ENCODE results near the gene XPO1. TPM values are rescaled to one million over a fixed set of nuclear protein-coding genes. Genes with fewer than 3 reads are reported as not detected.
A peak's percentile ranks its signal among the peaks of the same experiment; 100 is the strongest.
"Not testable (repeated sequence)": the region's sequence is repeated elsewhere in the genome, so short reads cannot be mapped to it uniquely, and the experiment has no call there.

Gene XPO1
- total RNA-seq, 1 donor from 2014 or later = 34.0 TPM

DNA sequence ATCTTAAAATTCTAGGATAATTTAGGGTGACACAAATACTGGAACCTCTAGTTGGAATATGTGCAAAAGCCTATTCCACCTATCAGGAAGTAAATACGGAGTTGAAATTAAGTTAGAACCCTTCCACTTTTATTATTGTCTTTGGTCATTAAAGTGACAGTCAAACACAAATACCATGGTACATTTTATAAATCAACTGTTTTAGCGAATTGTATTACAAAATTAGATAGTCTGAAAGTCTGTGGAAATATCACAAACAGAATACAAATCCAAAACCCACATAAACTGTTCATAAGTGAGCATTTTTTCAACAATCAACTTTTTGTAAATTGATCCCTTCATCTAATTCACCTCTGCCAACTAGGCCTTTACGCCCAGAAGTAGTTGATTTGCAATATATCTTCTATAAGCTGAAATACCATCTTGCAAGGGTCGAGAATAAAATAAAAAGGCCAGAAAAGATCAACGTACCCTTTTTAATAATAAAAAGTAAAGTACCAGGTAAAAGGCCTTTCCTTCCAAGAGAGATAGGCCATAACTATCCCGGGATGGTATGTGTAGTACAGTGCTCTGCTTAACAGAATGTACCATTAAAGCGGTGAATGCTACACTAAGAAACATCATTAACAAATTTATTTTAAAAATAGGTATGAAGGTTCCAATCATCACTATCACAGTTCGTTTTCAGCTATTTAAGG, 68.6 kb downstream of the XPO1 start:
- no peak for DNase-seq (ENCODE audit: low spot score)
- no peak for ATAC-seq

DNA sequence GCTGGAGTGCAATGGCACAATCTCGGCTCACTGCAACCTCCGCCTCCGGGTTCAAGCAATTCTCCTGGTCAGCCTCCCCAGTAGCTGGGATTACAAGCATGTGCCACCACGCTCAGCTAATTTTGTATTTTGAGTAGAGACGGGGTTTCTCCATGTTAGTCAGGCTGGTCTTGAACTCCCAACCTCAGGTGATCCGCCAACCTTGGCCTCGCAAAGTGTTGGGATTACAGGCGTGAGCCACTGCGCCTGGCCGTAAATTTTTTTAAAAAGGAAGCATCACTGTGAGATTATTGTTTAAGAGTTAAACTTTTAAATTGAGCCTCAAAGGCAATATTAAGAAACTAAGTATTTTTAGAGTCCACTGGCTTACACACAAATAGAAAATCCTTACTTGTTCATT, 69.9 kb downstream of the XPO1 start:
- ATAC-seq; DNase-seq (ENCODE audit: low spot score): not testable (repeated sequence)

DNA sequence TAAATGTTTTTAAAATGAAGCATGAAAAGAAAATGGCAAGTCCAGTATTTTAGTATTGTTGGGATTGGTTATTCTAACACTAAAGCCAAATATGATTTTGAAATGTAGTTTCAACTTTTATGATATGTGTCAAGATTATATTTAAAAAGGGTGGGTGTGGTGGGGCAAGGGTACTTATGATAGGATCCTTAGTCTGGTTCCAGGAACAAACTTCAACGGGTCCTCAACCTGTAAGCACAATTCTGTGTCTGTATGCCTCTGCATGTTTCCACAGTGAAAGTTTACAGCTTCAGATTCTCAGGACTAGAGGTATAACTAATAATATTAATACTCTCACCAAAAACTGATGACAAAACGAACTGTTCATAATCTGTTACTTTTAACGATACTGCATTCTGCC, 73.1 kb downstream of the XPO1 start:
- ATAC-seq = no peak
- no peak for DNase-seq (ENCODE audit: low spot score)

DNA sequence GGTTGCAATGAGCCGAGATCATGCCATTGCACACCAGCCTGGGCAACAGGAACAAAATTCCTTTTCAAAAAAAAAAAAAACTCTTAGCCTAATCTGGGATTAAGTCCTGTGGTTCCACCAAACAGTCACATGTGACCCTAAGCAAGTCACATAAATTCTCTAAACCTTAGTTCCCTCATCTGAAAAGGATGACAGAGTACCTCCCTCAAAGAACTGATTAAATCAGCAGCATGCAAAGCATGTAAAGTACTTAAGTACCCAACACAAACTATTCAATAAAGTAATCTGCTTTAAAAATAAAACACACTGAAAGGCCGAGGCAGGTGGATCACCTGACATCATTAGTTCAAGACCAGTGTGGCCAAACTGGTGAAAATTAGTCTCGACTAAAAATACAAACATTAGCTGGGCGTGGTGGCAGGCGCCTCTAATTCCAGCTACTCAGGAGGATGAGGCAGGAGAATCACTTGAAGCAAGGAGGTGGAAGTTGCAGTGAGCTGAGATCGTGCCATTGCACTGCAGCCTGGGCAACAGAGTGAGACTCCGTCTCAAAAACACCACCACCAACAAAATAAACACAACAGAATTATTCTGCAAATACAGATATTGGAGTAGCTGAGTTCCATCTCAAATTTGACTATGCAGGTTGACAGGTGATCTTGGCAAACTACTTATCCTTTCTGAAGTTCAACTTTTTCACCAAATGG, 74.2 kb downstream of the XPO1 start:
- ATAC-seq (no peak), DNase-seq (ENCODE audit: low spot score) (no peak)

DNA sequence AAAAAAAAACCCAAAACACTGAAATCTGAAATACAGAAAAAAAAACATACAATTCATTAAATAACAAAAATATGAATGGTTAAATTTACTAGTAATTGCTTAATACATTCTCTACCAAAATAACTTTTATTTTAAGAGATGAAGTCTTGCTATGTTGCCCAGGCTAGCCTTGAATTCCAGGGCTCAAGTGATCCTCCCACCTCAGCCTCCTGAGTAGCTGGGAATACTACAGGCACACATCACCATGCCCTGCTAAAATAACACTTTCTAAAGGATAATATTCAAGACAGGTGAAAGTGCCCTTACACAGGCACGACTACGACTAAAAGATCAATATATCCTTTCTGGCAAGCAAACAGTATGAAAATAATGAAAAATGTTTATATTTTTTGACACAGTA, 76.8 kb downstream of the XPO1 start:
- DNase-seq (ENCODE audit: low spot score) (no peak), ATAC-seq (no peak)

DNA sequence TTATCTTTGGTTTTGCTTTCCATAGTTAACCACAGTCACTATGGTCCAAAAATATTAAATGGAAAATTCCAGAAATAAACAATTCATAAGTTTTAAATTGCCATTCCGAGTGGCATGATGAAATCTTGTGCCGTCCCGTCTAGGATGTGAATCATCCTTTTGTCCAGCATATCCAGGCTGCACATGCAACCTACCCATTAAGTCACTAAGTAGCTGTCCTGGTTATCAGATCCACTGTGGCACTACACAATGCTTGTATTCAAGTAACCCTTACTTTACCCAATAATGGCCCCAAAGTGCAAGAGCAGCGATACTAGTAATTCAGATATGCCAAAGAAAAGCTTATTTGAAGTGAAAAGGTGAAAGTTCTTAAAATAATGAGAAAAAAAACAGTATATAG, 78.0 kb downstream of the XPO1 start:
- DNase-seq (ENCODE audit: low spot score) = no peak
- ATAC-seq = no peak

DNA sequence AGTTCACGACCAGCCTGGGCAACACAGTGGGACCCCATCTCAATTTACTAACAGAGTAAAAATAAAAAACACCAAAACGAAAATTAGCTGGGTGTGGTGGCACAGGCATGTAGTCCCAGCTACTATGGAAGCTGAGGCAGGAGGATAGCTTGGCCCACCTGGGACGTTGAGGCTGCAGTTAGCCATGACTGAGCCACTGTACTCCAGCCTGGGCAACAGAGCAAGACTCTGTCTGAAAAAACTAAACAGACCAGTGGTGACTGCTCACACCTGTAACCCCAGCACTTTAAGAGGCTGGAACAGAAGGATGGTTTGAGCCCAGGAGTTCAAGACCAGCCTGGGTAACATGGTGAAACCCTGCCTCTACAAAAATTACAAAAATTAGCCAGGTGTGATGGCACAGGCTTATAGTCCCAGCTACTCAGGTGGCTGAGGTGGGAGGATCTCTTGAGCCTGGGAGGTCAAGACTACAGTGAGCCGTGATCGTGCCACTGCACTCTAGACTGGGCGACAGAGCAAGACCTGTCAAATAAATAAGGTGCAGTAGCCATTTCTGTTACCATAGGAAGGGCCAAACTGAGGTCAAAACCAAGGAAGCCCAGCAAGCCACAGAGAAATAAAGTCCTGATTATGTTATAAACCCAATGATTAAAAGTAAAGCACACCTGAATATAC, 81.3 kb downstream of the XPO1 start:
- DNase-seq (ENCODE audit: low spot score) = no peak
- ATAC-seq = no peak

DNA sequence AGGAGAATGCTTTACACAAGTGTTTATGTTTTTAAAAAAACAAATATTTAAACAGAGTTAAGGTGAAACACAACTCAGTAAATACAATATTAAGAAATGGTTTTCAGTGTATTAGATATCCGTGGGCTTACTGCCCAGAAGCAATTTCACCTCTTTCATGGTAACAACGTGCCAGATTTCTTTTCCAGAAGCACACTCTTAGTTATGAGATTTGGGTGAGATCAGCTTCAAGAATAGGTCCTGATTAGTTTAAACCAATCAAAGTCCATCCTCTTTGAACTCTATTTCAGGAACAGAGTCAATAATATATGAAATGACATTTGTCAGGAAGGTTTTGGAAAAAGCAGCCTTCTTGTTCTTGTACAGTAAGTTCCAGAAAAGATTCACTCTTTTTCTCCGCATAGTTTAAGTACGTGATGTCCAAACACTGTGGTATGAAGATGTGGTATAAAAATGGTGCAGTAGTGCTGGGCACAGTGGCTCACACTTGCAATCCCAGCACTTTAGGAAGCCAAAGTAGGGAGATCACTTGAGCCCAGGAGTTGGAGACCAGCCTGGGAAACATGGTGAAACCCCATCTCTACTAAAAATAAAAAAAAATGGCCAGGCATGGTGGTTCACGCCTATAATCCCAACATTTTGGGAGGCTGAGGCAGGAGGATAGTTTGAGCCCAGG, 81.9 kb downstream of the XPO1 start:
- DNase-seq (ENCODE audit: low spot score) (no peak), ATAC-seq (peak; percentile 72)

DNA sequence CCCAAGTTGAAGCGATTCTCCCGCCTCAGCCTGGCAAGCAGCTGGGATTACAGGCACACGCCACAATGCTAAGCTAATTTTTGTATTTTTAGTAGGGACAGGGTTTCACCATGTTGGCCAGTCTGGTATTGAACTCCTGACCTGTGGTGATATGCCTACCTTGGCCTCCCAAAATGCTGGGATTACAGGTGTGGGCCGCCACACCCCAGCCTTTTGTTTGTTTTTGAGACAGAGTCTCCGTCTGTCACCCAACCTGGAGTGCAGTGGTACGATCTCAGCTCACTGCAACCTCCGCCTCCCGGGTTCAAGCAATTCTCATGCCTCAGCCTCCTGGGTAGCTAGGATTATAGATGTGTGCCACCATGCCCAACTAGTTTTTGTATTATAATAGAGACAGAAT, 83.2 kb downstream of the XPO1 start:
- DNase-seq (ENCODE audit: low spot score); ATAC-seq: not testable (repeated sequence)

DNA sequence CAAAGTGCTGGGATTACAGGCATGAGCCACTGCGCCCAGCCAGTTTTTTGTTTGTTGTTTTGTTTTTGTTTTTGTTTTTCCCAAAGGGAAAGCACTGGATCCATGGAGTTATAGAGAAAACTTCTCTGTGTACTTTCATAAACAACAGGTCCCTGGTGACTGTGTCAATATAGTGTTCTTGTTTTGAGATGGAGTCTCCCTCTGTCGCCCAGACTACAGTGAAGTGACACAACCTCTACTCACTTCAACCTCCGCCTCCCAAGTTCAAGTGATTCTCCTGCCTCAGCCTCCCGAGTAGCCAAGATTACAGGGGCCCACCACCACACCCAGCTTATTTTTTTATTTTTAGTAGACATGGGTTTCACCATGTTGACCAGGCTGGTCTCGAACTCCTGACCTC, 83.8 kb downstream of the XPO1 start:
- no peak for ATAC-seq

DNA sequence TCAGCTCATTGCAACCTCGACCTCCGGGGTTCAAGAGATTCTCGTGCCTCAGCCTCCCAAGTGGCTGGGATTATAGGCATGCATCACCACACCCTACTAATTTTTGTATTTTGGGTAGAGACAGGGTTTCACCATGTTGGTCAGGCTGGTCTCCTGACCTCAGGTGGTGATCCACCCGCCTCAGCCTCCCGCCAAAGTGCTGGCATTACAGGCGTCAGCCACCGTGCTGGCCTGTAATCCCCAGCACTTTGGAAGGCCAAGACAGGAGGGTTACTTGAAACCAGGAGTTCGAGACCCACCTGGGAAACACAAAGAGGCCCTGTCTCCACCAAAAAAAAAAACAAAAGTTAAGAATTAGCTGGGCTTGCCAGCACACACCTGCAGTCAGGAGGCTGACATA, 85.8 kb downstream of the XPO1 start:
- DNase-seq (ENCODE audit: low spot score) (no peak), ATAC-seq (no peak)

More for the DNA sequence above, 83.8 kb downstream of the XPO1 start:
- DNase-seq (ENCODE audit: low spot score) = no peak

DNA sequence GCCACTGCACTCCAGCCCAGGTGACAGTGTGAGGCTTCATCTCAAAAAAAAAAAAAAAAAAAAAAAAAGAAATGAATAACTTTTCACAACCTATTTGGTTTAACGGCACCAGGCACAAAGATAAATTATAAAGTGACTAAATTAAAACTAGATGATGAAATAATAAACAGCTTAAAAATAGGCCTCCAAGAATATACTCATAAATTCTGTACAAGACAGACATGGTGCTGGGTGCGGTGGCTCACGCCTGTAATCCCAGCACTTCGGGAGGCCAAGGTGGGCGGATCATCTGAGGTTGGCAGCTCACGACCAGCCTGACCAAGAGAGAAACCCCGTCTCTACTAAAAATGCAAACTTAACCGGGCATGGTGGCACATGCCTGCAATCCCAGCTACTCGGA, 87.0 kb downstream of the XPO1 start:
- ATAC-seq (no peak), DNase-seq (ENCODE audit: low spot score) (no peak)

DNA sequence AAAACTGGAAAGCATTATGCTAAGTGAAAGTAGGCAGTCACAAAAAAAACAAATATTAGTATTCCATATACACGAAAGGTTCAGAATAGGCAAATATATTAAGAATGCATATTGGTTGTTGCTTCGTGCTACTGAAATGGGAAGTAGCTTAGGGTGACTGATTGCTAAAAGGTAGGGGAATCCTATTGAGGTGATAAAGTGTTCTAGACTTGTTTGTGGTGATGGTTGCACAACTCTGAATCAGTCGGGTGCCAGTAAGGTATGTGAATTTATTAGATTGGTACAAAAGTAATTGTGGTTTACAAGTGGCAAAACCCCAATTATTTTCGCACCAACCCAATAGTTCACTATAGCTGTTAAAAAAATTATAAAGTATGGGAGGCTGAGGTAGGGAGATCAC, 88.0 kb downstream of the XPO1 start:
- ATAC-seq (peak; percentile 78), DNase-seq (ENCODE audit: low spot score) (no peak)

DNA sequence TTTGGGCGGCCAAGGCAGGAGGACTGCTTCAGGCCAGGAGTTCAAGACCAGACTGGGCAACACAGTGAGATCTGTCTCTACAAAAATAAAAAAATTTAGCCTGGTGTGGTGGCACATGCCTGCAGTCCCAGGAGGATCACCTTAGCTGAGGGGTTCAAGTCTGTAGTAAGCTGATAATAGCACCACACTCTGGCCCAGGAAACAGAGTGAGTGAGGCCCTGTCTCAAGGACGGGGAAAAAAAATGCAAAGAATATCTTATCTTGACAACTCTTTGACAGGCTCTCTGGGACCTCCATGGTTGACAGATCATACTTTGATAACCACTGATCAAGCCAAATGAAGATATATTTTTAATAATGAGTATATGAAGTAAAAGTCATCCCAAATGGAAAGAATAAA, 89.9 kb downstream of the XPO1 start:
- ATAC-seq (no peak), DNase-seq (ENCODE audit: low spot score) (no peak)

DNA sequence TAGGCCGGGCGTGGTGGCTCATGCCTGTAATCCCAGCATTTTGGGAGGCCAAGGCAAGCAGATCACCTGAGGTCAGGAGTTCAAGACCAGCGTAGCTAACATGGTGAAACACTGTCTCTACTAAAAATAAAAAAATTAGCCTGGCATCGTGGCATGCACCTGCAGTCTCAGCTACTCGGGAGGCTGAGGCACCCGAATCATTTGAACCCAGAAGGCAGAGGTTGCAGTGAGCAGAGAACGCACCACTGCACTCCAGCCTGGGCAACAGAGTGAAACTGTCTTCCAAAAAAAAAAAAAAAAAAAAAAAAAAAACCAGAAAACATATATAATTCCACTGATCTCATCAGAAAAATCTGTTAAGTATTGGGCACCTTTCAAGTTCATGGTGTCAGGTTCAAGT, 91.2 kb downstream of the XPO1 start:
- not testable (repeated sequence) for DNase-seq (ENCODE audit: low spot score); ATAC-seq

DNA sequence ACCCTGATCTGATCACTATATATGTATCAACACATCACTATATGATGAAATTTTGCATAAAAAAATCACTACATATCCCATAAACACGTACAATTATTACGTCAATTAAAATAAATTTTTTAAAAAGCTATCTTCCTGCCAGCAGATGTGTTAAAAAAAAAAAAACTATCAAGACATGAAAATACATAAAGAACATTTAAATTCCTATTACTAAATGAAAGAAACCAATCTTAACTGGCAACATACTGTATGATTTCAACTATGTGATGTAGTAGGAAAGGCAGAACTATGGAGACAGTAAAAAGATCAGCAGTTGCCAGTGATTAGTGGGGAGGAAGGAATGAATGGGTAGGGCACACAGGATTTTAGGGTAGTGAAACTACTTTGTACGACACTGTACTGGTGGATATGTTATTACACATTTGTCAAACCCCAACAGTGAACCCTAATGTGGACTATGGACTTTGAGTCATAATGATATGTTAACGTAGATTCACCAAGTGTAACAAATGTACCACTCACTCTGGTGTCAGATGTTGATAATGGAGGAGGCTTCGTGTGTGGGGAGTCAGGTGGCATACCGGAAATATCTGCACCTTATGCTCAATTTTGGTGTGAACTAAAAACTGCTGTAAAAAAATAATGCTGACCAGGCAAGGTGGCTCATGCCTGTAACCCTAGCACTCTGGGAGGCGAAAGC, 94.7 kb downstream of the XPO1 start:
- ATAC-seq (peak; percentile 60), DNase-seq (ENCODE audit: low spot score) (no peak)

DNA sequence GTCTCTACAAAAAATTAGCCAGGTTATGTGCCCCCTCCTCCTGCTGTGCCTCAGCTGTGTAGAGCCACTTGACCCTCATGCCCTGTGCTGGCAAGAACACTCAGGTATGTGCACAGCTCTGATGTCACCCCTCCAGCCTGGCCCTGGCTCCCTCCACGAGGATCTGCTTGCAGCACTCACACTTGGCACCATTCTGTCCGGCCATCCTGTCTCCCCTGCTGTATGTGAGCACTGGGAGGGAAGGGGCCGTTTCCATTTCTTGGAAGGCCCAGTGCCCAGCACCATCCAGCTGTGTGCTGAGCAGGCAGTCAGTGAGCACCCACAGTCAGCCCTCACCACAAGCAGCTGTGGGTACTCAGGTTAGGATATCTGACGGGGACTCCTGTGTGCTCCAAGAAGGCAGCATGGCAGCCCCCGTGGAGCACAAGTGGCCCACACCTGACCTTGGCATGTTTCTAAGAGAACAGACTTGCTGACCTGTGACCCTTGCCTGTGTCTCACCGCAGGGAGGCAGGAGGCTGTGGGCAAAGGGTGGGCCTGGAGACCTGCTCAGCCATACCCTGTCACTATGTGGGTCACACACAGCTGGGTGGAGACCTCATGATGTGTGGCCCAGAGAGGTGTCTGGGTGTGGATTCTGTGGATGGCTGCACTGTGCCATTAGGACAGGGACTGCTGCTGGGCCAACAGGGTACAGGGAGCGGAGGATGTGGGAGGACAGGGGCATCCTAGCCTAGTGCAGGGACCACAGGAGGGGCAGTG, 98.7 kb downstream of the XPO1 start:
- peak; percentile 61 for ATAC-seq
- no peak for DNase-seq (ENCODE audit: low spot score)

DNA sequence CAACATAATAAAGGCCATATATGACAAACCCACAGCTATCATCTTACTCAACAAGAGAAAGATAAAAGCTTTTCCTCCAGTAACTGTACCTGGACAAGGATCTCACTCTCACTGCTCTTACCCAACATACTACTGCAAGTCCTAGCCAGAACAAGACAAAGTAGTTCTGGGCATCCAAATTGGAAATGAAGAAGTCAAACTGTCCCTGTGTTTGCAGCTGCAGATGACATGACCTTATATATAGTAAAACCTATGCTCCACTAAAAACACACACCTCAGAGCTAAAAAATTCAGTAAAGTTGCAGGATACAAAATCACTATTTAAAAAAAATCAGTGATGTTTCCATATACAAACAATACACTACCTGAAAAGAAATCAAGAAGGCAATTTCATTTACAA, 99.5 kb downstream of the XPO1 start:
- DNase-seq (ENCODE audit: low spot score) (no peak), ATAC-seq (no peak)

DNA sequence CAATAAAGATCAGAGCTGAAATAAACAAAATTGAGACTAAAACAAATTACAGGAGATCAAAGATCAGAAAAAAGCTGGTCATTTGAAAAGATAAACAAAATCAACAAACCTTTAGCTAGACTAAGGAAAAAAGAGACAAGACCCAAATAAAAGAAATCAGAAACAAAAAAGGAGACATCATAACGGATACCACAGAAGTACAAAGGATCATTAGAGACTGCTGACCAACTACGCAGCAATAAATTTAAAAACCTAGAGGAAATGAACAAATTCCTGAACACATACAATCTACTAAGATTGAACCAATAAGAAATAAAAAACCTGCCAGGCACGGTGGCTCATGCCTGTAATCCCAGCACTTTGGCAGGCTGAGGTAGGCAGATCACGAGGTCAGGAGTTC, 101.0 kb downstream of the XPO1 start:
- DNase-seq (ENCODE audit: low spot score) (no peak), ATAC-seq (no peak)

DNA sequence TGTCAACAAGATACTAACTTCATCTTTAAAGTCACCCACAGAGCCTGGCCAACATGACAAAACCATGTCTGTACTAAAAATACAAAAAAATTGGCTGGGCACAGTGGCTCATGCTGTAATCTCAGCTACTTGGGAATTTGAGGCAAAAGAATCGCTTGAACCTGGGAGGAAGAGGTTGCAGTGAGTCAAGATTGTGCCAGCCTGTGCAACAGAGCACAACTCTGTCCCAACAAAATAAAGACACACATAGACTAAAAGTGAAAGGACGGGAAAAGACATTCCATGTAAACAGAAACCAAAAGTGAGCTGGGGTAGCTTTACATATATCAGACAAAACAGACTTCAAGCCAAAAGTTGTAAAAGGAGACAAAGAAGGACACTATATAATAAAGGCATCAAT, 102.1 kb downstream of the XPO1 start:
- ATAC-seq = peak; percentile 68
- no peak for DNase-seq (ENCODE audit: low spot score)
